ENCODE data around the gene SP6. TPM values are rescaled to one million over a fixed set of nuclear protein-coding genes. Genes with fewer than 3 reads are reported as not detected.

SP6 gene
- total RNA-seq, 1 experiment from 2014 or later, result 3.3 TPM

DNA sequence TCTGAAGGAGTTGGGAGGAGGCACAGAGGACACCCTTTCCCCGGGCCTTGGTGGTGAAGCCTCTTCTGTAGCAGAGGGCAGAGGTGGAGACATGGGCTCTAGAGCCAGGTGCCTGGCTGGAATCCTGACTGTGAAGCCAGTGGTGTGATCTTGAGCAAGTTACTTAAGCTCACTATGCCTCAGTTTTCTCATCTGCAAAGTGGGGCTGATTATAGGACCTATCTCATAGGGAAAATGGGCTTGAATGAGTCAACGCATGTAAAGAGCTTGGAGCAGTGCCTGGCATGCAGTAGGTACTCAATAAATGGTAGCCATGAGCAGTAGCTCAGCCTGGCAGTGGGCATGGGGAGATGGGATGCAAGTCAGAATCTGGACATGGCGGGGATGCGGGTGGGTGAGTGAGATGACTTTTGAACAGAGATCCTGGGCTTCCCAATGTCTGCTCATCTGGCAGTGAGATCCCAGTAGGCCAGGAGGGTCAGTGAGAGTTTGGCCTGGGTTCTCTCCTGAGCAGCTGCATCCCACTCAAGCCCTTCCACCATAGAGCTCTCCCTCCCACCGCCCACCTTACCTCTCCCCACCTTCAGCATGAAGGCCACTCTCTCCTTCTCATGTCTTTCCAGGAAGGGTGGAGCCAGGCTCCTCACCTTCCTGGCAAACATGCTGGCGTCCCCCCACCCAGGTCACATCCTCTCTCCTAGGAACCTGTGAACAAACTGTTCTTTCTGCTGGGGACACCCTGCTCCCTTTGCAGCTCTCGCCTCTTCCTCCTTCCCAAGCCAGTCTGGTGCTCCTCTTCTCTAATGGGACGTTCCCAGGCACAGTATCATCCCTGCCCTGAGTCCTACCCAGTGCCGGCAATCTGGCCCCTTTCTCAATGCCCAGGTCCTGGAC lies 32.0 kb upstream of the SP6 start:
- CTCF ChIA-PET, result interaction anchor here (1.2 to 18.5 kb wide), 5 partner anchors 11 to 64 kb away, joined by 3 to 1122 read pairs (median 5); partner anchors contain the start of genes SCRN2, SP2 and SP6
- Mint-ChIP-seq H3K36me3 (no peaks in the 10 kb centered on the region), H3K27ac (no peak overlapping the region), H3K27me3 (ENCODE audit: low read depth) (peaks cover 14% of the 10 kb centered on the region), H3K9me3 (no peaks in the 10 kb centered on the region), H3K4me1 (peaks cover 26% of the 10 kb centered on the region), H3K4me3 (no peak overlapping the region)
- TF ChIP-seq EMX1 (CRISPR knock-in tag; IDR thresholded peaks at IDR 0.05) (no peak), ZNF416 (CRISPR knock-in tag; IDR thresholded peaks at IDR 0.05) (no peak), USF1 (CRISPR knock-in tag; IDR thresholded peaks at IDR 0.05) (no peak), MLX (CRISPR knock-in tag; IDR thresholded peaks at IDR 0.05) (no peak), ZNF396 (CRISPR knock-in tag; IDR thresholded peaks at IDR 0.05; ENCODE audit: borderline replicate concordance) (no peak), GTF2I (CRISPR knock-in tag; conservative IDR thresholded peaks at IDR 0.05) (no peak)
- TF ChIP-seq, protein P1, sequence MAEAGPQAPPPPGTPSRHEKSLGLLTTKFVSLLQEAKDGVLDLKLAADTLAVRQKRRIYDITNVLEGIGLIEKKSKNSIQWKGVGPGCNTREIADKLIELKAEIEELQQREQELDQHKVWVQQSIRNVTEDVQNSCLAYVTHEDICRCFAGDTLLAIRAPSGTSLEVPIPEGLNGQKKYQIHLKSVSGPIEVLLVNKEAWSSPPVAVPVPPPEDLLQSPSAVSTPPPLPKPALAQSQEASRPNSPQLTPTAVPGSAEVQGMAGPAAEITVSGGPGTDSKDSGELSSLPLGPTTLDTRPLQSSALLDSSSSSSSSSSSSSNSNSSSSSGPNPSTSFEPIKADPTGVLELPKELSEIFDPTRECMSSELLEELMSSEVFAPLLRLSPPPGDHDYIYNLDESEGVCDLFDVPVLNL (CRISPR knock-in tag; IDR thresholded peaks at IDR 0.05; ENCODE audit: borderline replicate concordance, low read depth), result no peak
- POLR2A ChIA-PET, result interaction anchor here (1.5 kb wide), 1 partner anchor 32 kb away, joined by 3 read pairs; the partner anchor contains the start of gene SP6
- ATAC-seq (no peak), DNase-seq (ENCODE audit: low spot score) (no peak)

DNA sequence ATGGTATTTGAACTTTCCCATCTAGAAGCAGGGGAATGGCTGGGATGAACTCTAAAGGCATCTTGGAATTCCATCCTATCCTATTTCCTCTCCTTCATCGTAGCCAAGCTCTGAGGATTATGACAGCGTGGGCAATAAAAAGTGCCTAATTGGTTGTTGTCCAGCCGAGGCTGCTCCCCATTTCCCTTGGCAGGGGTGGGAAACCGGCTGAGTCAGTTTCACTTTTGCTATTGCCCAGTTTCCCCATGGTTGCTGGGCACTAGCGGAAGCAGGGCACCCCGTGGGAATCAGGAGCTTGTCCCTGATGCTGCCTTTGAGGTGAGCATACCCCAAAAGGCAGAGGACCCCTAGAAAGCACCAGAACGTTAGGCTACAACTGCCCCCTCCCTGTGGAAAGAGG lies 31.3 kb upstream of the SP6 start:
- Mint-ChIP-seq H3K36me3 (no peaks in the 10 kb centered on the region), H3K4me1 (peaks cover 32% of the 10 kb centered on the region), H3K27ac (no peak overlapping the region), H3K4me3 (no peak overlapping the region), H3K9me3 (no peaks in the 10 kb centered on the region), H3K27me3 (ENCODE audit: low read depth) (peaks cover 14% of the 10 kb centered on the region)
- ATAC-seq, result no peak
- TF ChIP-seq ZNF263 (CRISPR knock-in tag; IDR thresholded peaks at IDR 0.05; ENCODE audit: low read depth), result no peak
- TF ChIP-seq ZNF232 (CRISPR knock-in tag; IDR thresholded peaks at IDR 0.05), result no peak
- TF ChIP-seq, protein P2, sequence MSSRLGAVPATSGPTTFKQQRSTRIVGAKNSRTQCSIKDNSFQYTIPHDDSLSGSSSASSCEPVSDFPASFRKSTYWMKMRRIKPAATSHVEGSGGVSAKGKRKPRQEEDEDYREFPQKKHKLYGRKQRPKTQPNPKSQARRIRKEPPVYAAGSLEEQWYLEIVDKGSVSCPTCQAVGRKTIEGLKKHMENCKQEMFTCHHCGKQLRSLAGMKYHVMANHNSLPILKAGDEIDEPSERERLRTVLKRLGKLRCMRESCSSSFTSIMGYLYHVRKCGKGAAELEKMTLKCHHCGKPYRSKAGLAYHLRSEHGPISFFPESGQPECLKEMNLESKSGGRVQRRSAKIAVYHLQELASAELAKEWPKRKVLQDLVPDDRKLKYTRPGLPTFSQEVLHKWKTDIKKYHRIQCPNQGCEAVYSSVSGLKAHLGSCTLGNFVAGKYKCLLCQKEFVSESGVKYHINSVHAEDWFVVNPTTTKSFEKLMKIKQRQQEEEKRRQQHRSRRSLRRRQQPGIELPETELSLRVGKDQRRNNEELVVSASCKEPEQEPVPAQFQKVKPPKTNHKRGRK (CRISPR knock-in tag; IDR thresholded peaks at IDR 0.05; ENCODE audit: borderline replicate concordance), result no peak
- TF ChIP-seq, protein P3, sequence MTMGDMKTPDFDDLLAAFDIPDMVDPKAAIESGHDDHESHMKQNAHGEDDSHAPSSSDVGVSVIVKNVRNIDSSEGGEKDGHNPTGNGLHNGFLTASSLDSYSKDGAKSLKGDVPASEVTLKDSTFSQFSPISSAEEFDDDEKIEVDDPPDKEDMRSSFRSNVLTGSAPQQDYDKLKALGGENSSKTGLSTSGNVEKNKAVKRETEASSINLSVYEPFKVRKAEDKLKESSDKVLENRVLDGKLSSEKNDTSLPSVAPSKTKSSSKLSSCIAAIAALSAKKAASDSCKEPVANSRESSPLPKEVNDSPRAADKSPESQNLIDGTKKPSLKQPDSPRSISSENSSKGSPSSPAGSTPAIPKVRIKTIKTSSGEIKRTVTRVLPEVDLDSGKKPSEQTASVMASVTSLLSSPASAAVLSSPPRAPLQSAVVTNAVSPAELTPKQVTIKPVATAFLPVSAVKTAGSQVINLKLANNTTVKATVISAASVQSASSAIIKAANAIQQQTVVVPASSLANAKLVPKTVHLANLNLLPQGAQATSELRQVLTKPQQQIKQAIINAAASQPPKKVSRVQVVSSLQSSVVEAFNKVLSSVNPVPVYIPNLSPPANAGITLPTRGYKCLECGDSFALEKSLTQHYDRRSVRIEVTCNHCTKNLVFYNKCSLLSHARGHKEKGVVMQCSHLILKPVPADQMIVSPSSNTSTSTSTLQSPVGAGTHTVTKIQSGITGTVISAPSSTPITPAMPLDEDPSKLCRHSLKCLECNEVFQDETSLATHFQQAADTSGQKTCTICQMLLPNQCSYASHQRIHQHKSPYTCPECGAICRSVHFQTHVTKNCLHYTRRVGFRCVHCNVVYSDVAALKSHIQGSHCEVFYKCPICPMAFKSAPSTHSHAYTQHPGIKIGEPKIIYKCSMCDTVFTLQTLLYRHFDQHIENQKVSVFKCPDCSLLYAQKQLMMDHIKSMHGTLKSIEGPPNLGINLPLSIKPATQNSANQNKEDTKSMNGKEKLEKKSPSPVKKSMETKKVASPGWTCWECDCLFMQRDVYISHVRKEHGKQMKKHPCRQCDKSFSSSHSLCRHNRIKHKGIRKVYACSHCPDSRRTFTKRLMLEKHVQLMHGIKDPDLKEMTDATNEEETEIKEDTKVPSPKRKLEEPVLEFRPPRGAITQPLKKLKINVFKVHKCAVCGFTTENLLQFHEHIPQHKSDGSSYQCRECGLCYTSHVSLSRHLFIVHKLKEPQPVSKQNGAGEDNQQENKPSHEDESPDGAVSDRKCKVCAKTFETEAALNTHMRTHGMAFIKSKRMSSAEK (CRISPR knock-in tag; IDR thresholded peaks at IDR 0.05; ENCODE audit: borderline replicate concordance), result no peak
- TF ChIP-seq ZNF219 (CRISPR knock-in tag; IDR thresholded peaks at IDR 0.05; ENCODE audit: borderline replicate concordance), result no peak
- TF ChIP-seq HMGA2 (CRISPR knock-in tag; IDR thresholded peaks at IDR 0.05), result no peak
- TF ChIP-seq GABPB1 (CRISPR knock-in tag; IDR thresholded peaks at IDR 0.05), result no peak
- ChIA-PET POLR2A (interaction anchor here (1.5 kb wide), 1 partner anchor 31 kb away, joined by 3 read pairs; the partner anchor contains the start of gene SP6), CTCF (interaction anchor here (1.2 to 18.5 kb wide), 5 partner anchors 8 to 65 kb away, joined by 3 to 1122 read pairs (median 5); partner anchors contain the start of genes SCRN2 and SP6)
- DNase-seq (ENCODE audit: low spot score), result no peak

Measured in WTC11 (cell line).